Measurements from ENCODE around the gene ZDHHC14. TPM values are rescaled to one million over a fixed set of nuclear protein-coding genes. Genes with fewer than 3 reads are reported as not detected.

ZDHHC14 gene
- total RNA-seq, 1 experiment from 2014 or later: 5.9 TPM

- no peak for DNase-seq
- H3K27ac ChIP-seq: no peak overlapping the region
- no peak overlapping the region for H3K4me3 ChIP-seq
- H3K4me1 ChIP-seq: no peaks in the 10 kb centered on the region
- no peaks in the 10 kb centered on the region for H3K27me3 ChIP-seq
- no peaks in the 10 kb centered on the region for H3K9me3 ChIP-seq (replicated peaks)
- H3K36me3 ChIP-seq: no peaks in the 10 kb centered on the region
Measured at GRCh38 chr6:157533048-157533871, 152.3 kb downstream of the ZDHHC14 start.

GRCh38 chr6:157534134-157534871, 153.3 kb downstream of the ZDHHC14 start:
- no peaks in the 10 kb centered on the region for H3K4me1 ChIP-seq
- no peak overlapping the region for H3K27ac ChIP-seq
- no peaks in the 10 kb centered on the region for H3K27me3 ChIP-seq
- H3K4me3 ChIP-seq: no peak overlapping the region
- no peaks in the 10 kb centered on the region for H3K9me3 ChIP-seq (replicated peaks)
- DNase-seq: no peak
- no peaks in the 10 kb centered on the region for H3K36me3 ChIP-seq

DNA sequence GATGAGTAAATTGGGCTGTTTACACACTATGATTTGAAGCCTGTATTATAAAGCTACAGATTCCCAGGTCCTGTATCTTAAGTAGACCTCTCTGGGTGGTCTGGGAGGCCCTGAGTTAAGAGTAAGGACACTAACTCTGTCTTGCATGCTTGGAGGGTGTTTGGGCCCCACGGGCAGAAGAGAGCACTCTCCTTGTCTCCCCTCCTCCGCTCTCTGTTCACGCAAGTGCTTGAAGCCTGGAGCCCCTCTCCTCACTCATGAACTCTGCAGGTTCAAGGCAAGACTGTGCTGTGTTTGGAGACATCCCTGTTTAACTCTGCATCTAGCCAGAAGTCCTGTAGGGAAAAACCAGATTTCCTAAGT, 154.0 kb downstream of the ZDHHC14 start:
- Histone ChIP-seq H3K27ac (no peak overlapping the region), H3K4me3 (no peak overlapping the region)

GRCh38 chr6:157535340-157536222, 154.6 kb downstream of the ZDHHC14 start:
- no peak for DNase-seq
- Histone ChIP-seq H3K4me1 (no peaks in the 10 kb centered on the region), H3K36me3 (no peaks in the 10 kb centered on the region), H3K9me3 (replicated peaks) (no peaks in the 10 kb centered on the region), H3K27me3 (no peaks in the 10 kb centered on the region), H3K27ac (no peak overlapping the region), H3K4me3 (no peak overlapping the region)

More for the DNA sequence above, 154.0 kb downstream of the ZDHHC14 start:
- H3K4me1 ChIP-seq: no peaks in the 10 kb centered on the region
- H3K27me3 ChIP-seq: no peaks in the 10 kb centered on the region
- no peaks in the 10 kb centered on the region for H3K9me3 ChIP-seq (replicated peaks)
- DNase-seq: no peak
- H3K36me3 ChIP-seq: no peaks in the 10 kb centered on the region

DNA sequence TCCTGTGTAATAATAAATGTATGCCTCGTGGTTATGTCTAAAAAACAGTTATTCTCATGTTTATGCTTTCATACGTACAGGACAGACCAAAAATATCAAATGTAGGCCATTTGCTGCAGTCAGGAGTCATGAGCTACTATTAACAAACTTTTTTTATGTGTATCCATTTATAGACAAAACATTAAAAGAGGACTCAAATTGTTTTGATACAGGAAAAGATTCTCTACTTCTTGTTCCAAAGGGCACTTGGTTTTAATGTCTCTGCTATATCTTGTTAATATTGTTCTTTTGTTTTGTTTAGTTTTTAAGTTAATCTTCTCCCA, 155.2 kb downstream of the ZDHHC14 start:
- no peak overlapping the region for H3K27ac ChIP-seq

DNA sequence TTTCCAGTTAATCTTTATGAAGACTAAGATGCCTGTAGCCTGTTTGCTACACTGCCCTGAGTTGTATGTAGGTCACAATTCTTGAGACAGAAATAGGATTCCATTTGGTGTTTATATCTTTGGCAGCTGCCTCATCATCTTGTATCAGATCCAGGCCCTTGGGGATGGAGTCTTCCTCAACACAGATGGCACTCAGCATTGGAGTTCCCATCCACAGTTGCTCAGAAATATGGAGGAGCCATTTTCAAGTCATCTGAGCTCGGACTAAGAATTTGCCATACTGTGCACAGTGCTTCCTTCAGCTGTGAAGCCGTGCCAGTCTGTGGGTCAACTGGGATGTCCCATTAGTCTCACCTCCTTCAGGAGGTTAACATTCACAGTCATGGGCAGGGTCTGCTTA, 156.6 kb downstream of the ZDHHC14 start:
- Histone ChIP-seq H3K27me3 (no peaks in the 10 kb centered on the region), H3K4me1 (no peaks in the 10 kb centered on the region), H3K36me3 (no peaks in the 10 kb centered on the region), H3K27ac (no peak overlapping the region), H3K4me3 (no peak overlapping the region), H3K9me3 (replicated peaks) (no peaks in the 10 kb centered on the region)
- no peak for DNase-seq

More for the DNA sequence above, 155.2 kb downstream of the ZDHHC14 start:
- Histone ChIP-seq H3K9me3 (replicated peaks) (no peaks in the 10 kb centered on the region), H3K4me3 (no peak overlapping the region), H3K36me3 (no peaks in the 10 kb centered on the region), H3K27me3 (no peaks in the 10 kb centered on the region), H3K4me1 (no peaks in the 10 kb centered on the region)
- no peak for DNase-seq

DNA sequence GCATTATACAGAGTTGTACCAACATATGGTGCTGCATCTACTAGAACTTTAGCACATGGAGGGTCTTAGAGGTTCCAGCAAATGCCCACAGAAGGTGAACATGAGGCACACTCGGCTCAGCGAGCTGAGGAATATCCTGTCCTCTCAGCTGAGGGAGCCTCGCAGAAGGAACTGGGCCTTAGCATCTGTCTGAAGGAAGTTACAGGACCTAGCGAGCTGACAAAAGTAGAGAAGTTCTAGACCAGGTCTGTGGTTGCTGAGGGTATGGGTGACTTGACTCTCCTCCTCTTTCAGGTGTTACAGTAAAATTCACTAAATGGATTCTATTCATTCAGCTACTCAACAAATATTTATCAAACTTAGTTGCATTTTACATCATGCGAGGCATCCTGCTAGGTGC, 157.2 kb downstream of the ZDHHC14 start:
- no peaks in the 10 kb centered on the region for H3K27me3 ChIP-seq
- no peak for DNase-seq
- no peaks in the 10 kb centered on the region for H3K36me3 ChIP-seq
- H3K9me3 ChIP-seq (replicated peaks): no peaks in the 10 kb centered on the region
- H3K27ac ChIP-seq: no peak overlapping the region
- H3K4me3 ChIP-seq: no peak overlapping the region
- H3K4me1 ChIP-seq: no peaks in the 10 kb centered on the region

- Histone ChIP-seq H3K4me1 (no peaks in the 10 kb centered on the region), H3K9me3 (replicated peaks) (no peaks in the 10 kb centered on the region), H3K27me3 (no peaks in the 10 kb centered on the region), H3K27ac (no peak overlapping the region), H3K36me3 (no peaks in the 10 kb centered on the region), H3K4me3 (no peak overlapping the region)
- DNase-seq: no peak
Measured at GRCh38 chr6:157538698-157539097, 157.7 kb downstream of the ZDHHC14 start.

DNA sequence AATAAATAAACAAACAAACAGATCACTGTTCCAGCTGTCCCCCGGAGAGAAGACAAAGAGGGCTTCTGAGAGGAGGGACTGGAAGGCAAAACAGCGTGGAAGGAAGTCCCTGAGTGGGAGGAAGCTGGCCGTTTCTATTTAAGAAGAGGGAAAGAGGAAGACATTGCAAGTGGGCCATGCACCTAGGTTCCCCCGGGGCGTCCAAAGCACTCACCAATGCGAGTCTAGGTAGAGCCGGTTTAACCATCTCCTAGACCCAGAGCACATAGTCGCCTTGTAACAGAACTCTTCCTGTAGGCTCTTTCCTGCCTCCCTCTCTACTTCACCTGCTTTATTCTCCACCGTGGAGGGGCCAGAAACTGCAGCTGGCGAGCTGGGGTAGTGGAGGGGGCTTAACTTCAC, 158.4 kb downstream of the ZDHHC14 start:
- Histone ChIP-seq H3K27me3 (no peaks in the 10 kb centered on the region), H3K9me3 (replicated peaks) (no peaks in the 10 kb centered on the region), H3K4me1 (no peaks in the 10 kb centered on the region), H3K27ac (no peak overlapping the region), H3K36me3 (no peaks in the 10 kb centered on the region), H3K4me3 (no peak overlapping the region)
- no peak for DNase-seq

DNA sequence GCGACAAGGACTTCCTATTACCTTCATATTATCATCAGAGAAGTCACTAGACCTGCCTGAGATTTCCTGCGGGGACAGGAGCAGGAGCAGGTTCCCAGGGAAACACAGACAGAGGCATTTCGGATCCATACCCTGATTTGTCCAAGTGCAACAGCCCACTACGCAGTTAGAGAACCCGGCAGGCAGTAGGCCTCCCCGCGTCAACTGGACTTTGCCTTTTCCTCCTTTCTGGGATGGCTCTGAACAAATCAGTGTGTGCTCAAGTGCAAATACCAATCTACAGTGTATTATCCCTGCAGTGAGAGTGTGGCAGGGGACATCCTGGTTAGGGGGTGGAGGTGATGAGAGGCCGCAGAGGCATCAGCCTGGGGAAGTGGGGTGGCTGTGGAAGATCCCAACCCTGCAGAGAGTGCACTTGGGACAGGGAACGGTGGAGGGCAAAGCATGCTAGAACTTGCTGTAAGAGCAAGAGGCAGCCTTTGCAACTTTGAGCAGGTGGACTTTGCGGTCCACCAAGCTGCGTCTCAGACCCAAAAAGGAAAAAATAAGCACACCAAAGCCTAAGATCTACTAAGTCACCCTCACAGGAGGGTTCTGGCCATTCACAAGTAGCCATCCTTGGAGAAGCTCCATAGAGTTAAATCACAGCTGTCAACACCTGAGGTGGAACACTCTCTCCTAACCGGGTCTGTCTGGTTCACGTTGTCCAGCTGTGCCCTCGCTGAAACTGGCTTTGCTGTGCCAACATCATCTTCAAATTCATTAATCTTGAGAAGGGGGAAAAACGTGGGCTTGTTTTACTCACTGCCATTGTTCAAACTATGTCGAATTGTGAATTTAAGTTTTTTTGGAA, 159.1 kb downstream of the ZDHHC14 start:
- DNase-seq: no peak
- H3K4me1 ChIP-seq: no peaks in the 10 kb centered on the region
- no peaks in the 10 kb centered on the region for H3K27me3 ChIP-seq
- no peaks in the 10 kb centered on the region for H3K9me3 ChIP-seq (replicated peaks)
- H3K36me3 ChIP-seq: no peaks in the 10 kb centered on the region
- no peak overlapping the region for H3K4me3 ChIP-seq
- no peak overlapping the region for H3K27ac ChIP-seq

- Histone ChIP-seq H3K4me3 (no peak overlapping the region), H3K36me3 (no peaks in the 10 kb centered on the region), H3K27ac (no peak overlapping the region), H3K27me3 (no peaks in the 10 kb centered on the region), H3K4me1 (no peaks in the 10 kb centered on the region), H3K9me3 (replicated peaks) (no peaks in the 10 kb centered on the region)
- no peak for DNase-seq
Measured at GRCh38 chr6:157541618-157542413, 160.8 kb downstream of the ZDHHC14 start.

DNA sequence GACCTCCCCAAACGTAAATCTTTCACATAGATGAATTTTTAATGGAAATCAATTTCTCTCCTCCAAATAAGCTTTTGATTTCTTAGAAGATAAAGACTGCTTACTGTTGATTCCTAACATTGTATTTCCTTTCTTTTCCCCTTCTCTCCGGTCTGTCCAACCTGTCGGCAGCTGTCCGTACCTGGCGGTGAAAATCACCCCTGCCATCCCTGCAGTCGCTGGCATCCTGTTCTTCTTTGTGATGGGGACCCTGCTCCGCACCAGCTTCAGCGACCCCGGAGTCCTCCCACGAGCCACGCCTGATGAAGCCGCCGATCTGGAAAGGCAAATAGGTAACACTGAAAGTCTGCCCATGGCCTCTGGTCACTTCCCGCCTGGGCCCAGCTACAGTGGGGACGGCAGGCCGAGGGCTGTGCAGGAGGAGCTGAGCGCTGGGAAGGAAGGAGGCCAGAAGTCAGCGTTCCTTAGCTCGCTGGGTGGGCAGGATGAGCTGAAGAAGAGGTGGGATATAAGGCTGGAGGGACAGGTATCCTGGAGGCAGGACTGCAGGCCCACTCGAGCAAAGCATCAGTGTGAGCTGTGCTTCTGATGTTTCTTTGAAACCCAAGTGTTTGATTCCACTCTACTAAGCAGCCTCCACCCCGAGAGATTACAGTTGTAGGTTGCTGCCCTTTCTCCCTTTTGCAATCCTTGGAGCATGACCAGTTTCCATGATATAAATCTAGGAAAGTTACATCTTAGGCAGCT, 161.6 kb downstream of the ZDHHC14 start:
- Histone ChIP-seq H3K36me3 (no peaks in the 10 kb centered on the region), H3K27me3 (no peaks in the 10 kb centered on the region), H3K4me3 (no peak overlapping the region), H3K9me3 (replicated peaks) (no peaks in the 10 kb centered on the region), H3K4me1 (no peaks in the 10 kb centered on the region), H3K27ac (no peak overlapping the region)
- DNase-seq: no peak

DNA sequence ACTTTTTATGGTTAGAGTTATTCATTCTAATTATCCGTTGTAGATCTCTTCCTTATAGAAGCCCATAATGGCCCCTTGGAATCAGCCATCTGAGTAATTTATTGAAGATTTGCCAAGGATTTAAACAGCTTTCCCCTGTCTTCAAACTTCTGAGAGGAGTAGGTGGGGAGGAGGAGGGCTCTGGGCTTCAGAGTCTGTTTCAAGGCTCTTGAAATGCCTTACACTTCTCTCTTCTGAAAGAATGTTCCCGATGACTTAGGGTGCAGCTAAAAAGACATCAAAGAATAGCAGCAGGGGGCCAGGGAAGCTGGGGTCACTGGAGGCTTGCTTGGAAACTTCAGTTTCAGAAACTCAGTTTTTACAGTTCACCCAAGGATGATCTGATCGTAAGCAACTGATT, 165.3 kb downstream of the ZDHHC14 start:
- DNase-seq: no peak
- H3K27ac ChIP-seq: no peak overlapping the region
- no peak overlapping the region for H3K4me3 ChIP-seq
- no peaks in the 10 kb centered on the region for H3K9me3 ChIP-seq (replicated peaks)
- H3K4me1 ChIP-seq: no peaks in the 10 kb centered on the region
- no peaks in the 10 kb centered on the region for H3K27me3 ChIP-seq
- H3K36me3 ChIP-seq: no peaks in the 10 kb centered on the region

All from SJCRH30 (cell line).